Measurements from ENCODE around the gene SEL1L2. TPM values are rescaled to one million over a fixed set of nuclear protein-coding genes. Genes with fewer than 3 reads are reported as not detected.

Gene SEL1L2
- 1 to 10 TPM in 2 of 4 donors, not detected in 2; 1.1 to 3.6 TPM for total RNA-seq

DNA sequence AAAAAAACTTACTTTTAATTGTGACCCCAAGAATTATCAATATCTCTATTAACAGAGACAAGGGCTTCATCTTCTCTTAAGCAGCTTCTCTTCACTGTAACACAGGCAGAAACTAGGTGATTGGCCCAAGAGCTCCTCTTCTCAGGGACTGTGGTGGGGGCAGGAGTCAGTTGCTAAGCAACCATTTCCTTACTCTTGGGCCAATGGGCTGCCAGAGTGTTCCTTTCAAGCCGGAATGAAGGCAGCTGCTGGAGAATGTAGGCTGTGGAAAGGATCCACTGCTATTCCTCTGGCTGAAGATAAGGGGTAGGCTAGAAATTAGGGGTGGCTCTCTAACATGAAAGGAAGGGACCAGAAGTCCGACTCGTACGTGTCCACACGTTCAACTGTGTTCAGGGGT is at the start of gene SEL1L2:
SEL1L2 (minus strand) TSS at position 150 of the 400 bp plus-strand sequence; CDS start at position 70, 80 bp downstream.
- TF ChIP-seq, protein P1, sequence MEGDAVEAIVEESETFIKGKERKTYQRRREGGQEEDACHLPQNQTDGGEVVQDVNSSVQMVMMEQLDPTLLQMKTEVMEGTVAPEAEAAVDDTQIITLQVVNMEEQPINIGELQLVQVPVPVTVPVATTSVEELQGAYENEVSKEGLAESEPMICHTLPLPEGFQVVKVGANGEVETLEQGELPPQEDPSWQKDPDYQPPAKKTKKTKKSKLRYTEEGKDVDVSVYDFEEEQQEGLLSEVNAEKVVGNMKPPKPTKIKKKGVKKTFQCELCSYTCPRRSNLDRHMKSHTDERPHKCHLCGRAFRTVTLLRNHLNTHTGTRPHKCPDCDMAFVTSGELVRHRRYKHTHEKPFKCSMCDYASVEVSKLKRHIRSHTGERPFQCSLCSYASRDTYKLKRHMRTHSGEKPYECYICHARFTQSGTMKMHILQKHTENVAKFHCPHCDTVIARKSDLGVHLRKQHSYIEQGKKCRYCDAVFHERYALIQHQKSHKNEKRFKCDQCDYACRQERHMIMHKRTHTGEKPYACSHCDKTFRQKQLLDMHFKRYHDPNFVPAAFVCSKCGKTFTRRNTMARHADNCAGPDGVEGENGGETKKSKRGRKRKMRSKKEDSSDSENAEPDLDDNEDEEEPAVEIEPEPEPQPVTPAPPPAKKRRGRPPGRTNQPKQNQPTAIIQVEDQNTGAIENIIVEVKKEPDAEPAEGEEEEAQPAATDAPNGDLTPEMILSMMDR (IDR thresholded peaks at IDR 0.05; ENCODE audit: low read depth), result no peak

DNA sequence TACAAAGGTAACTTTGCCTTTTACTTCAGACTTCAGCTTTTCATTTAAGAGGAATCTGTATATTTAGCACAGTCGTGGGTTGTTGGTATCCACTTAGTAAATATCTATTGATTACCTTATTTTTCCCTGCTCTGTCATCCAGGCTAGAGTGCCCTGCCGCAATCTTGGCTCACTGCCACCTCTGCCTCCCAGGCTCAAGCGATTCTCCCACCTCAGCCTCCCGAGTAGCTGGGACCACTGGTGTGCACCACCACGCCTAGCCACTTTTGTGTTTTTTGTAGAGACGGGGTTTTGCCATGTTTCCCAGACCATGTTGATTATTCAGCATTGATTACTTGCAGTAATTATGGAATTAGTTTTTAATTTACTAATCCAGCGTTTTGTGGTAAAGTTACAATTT is 46.2 kb upstream of the SEL1L2 start:
- TF ChIP-seq, protein P1 (IDR thresholded peaks at IDR 0.05; ENCODE audit: low read depth), result no peak

DNA sequence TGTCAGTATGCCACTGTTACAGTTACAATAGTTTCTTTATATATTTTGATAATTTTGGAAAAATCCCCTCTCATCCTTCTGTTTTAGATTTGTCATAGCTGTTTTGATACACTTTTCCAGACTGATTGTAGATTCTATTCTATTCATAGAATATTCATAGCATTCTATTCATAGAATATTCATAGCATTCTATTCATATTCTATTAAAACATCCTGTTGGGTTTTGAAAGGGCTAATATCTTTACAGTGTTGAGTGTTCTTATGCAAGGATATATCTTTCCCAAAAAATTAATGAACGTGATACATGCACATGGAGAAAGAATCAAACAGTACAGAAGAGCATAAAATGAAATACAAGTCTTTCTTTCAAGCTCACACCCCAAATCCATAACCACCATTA is 42.9 kb upstream of the SEL1L2 start:
- TF ChIP-seq, protein P1 (IDR thresholded peaks at IDR 0.05; ENCODE audit: low read depth), result no peak

DNA sequence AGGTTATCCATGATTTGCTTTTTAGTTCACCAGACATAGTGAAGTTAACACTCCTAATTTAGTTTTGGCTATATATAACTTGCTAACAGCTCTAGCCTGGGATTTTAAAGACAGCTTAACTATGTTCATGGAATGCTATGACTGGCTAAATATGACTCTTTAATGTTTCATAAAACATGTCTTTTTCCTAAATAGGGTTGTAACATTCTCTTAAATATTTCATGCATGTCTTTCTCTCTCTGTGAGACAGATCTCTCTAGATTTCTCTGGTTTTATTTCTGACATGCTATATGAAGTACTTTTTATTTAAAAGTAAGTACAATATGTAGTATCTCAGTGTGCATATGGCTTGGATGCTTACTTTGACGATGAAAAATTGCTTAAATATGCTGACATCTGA is 40.6 kb upstream of the SEL1L2 start:
- TF ChIP-seq, protein P1 (IDR thresholded peaks at IDR 0.05; ENCODE audit: low read depth), result no peak

DNA sequence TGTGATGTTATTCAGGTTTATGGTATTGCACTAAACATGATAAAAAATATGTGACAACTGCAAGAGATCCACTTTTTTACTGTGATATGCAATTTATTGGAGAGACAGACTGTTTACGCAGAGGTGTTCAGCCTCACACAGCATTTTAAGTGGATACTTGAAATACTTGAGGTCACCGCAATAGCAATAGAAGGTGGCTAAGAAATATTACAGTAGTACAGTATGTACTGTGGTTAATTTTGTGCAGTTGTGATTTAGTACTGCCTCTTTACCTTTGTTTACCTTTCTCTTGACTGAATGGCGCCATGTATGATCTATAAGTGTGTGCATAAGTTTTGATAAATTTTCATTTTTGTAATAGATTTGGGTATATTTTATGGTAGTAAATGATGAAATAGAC is 22.3 kb upstream of the SEL1L2 start:
- TF ChIP-seq, protein P1 (IDR thresholded peaks at IDR 0.05; ENCODE audit: low read depth), result no peak

GRCh38 chr20:14009208-14009607 is 18.8 kb upstream of the SEL1L2 start:
- TF ChIP-seq, protein P1 (IDR thresholded peaks at IDR 0.05; ENCODE audit: low read depth), result no peak

DNA sequence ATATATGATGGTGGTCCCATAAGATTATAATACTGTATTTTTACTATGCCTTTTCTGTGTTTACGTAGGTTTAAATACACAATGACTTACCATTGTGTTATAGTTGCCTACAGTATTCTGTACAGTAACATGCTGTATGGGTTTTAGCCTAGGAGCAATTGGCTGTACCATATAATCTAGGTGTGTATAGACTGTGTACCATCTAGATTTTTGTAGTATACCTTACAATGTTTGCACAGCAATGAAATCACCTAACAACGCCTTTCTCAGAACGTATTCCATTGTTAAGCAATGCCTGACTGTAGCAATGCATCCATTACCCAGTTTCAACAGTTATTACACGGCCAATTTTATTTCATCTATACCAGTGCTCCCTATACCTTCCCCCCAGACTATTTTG is 15.6 kb upstream of the SEL1L2 start:
- TF ChIP-seq, protein P1 (IDR thresholded peaks at IDR 0.05; ENCODE audit: low read depth), result no peak

Measured in subcutaneous adipose tissue (tissue), 4 donors.